Stimulated activated CD4-positive, alpha-beta T cell treated with anti-CD3 and anti-CD28 coated beads, TNF-alpha, amount 100 ng/mL, for 48 hours (primary cell): ENCODE measurements around the gene TAPBP.
"Not testable (repeated sequence)": the region's sequence is repeated elsewhere in the genome, so short reads cannot be mapped to it uniquely, and the experiment has no call there.

ENCODE experiments used
- DNase-seq, 3 donors: peaks; one replicate each; pipeline ENCODE4 v3.0.0-alpha.2; 2020; ENCODE audit warnings: low read depth in 3 of 3

TAPBP gene

GRCh38 chr6:33313709-33314514 lies at the start of gene TAPBP:
Gene TAPBP, minus strand, starts transcription at chr6:33314078. Its CDS starts 37 bp downstream, at chr6:33314041.
- DNase-seq = peak; percentile 62 to 75 (median 63)

DNA sequence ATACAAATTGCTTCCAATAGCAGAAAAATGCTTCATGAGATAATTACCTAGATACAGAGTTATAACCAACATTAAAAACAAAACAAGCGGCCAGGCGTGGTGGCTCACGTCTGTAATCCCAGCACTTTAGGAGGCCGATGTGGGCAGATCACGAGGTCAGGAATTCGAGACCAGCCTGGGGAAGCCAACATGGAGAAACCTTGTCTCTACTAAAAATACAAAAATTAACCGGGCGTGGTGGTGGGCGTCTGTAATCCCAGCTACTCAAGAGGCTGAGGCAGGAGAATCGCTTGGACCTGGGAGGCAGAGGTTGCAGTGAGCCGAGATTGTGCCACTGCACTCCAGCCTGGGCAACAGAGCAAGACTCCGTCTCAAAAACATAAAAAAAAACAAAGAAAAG lies 49.6 kb upstream of the TAPBP start:
- not testable (repeated sequence) for DNase-seq

DNA sequence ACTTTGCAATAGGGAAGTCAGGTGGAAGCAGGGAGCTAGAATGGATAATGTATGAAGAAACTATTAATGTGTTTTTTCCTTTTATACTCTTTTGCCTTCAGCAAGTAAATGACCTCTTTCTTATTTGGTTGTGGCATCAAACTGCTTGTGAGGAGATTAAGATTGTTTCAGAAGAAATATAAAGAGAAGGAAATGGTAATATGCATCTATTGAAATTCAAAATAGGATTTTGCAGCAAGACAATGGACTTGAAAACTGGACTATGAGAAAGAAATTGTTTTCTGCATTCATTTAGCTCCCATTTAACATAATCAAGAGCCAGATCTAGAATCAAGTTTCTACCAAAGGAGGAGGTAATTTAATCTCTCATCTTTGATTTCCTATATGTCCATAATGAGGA lies 45.5 kb upstream of the TAPBP start:
- DNase-seq = no peak

DNA sequence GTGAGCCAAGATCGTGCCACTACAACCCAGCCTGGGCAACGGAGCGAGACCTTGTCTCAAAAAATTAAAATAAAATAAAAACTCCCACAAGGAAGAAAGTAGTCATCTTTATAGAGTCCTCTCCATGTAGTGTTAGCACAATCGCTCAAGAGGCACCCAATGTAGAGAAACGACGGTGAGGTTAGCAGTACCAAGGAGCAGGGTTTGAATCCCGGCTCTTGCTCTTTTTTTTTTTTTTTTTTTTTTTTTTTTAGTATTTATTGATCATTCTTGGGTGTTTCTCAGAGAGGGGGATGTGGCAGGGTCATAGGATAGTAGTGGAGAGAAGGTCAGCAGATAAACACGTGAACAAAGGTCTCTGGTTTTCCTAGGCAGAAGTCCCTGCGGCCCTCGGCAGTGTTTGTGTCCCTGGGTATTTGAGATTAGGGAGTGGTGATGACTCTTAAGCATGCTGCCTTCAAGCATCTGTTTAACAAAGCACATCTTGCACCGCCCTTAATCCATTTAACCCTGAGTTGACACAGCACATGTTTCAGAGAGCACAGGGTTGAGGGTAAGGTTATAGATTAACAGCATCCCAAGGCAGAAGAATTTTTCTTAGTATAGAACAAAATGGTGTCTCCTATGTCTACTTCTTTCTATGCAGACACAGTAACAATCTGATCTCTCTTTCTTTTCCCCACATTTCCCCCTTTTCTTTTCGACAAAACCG lies 43.4 kb upstream of the TAPBP start:
- DNase-seq = not testable (repeated sequence)

GRCh38 chr6:33356295-33356694 lies 42.4 kb upstream of the TAPBP start:
- no peak for DNase-seq

- not testable (repeated sequence) for DNase-seq
These were observed 42.0 kb upstream of the TAPBP start for GRCh38 chr6:33355860-33356259.

GRCh38 chr6:33347816-33348215 lies 33.9 kb upstream of the TAPBP start:
- DNase-seq = no peak

DNA sequence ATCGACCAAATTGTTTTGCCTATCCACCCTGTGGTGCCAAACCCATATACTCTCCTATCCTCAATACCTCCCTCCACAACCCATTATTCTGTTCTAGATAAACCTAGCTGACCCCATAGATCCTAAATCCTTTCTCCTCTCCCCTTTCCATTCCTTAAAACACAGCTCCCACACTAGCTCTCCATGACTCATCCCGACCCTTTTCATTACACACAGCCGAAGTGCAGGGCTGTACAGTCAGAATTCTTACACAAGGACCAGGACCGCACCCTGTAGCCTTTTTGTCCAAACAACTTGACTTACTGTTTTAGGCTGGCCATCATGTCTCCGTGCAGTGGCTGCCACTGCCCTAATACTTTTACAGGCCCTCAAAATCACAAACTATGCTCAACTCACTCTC lies 33.1 kb upstream of the TAPBP start:
- DNase-seq = not testable (repeated sequence)

- DNase-seq = peak; percentile 31 to 41 (median 32)
These were observed 31.1 kb upstream of the TAPBP start for GRCh38 chr6:33344701-33345697.

DNA sequence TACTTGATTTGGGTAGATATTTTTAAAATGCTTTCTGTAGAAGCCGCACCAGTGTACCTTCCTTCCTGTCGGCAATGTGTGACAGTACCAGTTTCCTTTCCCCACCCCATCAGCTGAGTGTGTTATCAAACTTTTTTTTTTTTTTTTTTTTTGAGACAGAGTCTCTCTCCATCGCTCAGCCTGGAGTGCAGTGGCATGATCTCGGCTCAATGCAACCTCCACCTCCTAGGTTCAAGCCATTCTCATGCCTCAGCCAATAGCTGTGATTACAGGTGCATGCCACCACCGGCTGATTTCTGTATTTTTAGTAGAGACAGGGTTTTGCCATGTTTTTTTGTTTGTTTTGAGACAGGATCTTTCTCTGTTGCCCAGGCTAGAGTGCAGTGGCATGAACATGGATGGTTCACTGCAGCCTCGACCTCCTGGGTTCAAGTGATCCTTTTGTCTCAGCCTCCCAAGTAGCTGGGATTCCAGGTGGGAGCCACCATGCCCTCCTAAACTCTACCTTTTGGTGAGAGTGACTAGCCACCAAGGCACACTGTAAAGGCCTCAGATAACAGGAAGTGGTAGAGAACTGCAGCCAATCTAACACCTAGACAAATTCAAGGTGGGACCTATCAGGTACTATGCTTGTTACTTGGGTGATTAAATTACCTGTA lies 30.2 kb upstream of the TAPBP start:
- DNase-seq = peak in 1 of 3 donors; percentile 22

- DNase-seq = not testable (repeated sequence)
These were observed 29.7 kb upstream of the TAPBP start for GRCh38 chr6:33343606-33343952.

DNA sequence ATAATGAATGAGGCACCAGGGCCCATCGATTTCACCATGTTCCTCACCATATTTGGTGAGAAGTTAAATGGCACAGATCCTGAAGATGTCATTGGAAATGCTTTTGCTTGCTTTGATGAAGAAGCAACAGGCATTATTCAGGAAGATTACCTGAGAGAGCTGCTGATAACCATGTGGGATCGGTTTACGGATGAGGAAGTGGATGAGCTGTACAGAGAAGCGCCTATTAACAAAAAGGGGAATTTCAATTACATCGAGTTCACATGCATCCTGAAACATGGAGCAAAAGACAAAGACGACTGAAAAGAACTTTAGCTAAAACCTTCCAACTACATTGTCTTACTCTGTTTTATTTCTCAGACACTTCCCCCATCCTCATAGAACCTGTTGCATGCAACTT lies 25.3 kb upstream of the TAPBP start:
- no peak for DNase-seq

DNA sequence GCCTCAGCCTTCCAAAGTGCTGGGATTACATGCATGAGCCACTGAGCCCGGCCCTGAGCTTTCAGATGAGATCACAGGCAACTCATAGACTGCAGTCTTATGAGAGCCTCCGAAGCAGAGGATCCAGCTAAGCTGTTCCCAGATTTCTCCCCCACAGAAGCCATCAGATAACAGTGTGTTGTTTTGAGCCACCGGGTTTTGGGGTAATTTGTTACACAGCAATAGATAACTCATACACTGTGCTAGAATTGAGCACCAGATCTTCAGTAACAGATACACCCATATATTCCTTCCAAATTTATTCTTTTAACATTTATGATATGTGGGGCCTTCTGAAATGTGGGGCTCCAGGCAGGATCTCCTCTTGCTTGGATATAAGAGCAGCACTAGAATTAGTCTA lies 22.6 kb upstream of the TAPBP start:
- no peak for DNase-seq

- DNase-seq = no peak
These were observed 22.0 kb upstream of the TAPBP start for GRCh38 chr6:33335916-33336315.

DNA sequence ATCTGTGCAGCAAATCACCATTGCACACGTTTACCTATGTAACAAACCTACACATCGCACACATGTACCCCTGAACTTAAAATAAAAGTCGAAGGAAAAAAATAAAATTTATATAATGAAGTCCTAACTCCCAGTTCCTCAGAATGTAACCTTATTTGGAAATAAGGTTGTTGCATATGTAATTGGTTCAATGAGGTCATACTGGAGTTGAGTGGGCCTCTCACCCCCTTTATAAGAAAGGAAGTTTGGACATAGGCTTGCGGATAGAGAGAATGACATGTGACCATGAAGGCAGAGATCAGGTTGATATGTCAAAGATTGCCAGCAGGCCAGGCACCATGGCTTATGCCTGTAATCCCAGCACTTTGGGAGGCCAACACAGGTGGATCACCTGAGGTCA lies 19.8 kb upstream of the TAPBP start:
- no peak for DNase-seq

- no peak for DNase-seq
These were observed 16.9 kb upstream of the TAPBP start for GRCh38 chr6:33330736-33331135.

DNA sequence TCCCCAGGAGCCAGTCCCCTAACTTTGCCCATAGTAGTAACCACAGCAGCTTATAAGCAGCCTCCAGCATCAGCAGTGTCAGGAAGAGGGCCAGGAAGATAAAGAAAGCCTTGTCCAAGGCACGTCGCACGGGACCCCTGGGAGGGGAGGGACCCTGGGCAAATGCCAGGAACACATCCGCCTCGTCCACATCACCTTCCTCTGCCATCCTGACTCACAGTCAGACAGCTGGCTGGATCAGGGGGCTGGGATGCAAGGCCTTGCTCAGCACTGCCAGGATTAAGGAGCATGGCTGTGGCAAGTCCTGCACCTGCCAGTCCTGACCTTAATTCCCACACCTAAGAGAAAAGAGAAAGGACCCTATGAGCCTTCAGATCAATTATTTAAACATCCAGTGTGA lies 15.2 kb upstream of the TAPBP start:
- DNase-seq = no peak

- no peak for DNase-seq
These were observed 10.2 kb upstream of the TAPBP start for GRCh38 chr6:33324125-33324524.

DNA sequence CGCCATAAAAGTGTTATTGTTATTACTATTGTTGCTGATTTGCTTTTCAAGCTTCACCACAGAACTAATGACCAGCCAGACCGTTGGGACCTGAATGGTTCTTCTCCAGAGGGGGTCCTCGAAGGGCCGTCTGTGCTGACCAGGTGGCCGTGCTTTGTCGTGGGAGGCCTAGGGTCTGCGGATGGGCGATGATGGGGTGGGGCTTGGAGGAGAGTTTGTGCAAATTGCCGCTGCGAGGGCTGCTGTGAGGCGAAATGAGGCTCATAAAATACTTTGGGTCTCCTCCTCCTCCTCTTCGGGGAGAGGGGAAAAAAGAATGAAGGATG lies 9.7 kb upstream of the TAPBP start:
- no peak for DNase-seq

DNA sequence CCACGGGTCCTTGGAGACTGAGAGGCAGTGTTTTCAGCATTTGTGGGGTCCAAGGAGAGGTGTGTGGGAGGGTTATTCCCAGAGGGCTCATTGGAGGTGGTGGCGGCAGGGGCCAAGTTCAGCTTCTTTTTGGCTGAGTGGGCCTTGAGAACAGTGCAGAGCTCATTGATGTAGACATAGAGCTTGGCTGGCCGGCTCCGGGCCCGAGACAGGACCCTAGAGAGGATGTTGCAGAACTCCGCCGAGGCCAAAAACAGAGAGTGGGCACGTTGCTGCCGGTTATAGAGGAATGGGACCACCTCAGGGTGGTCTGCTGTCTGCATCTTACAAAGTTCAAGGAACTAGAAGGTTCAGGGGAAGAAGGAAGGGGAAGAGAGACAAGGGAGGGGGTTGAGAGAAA lies 7.3 kb upstream of the TAPBP start:
- no peak for DNase-seq

- no peak for DNase-seq
These were observed 6.7 kb upstream of the TAPBP start for GRCh38 chr6:33320315-33321181.
